SK-N-SH (cell line): ENCODE data around the gene CRACR2B. TPM values are rescaled to one million over a fixed set of nuclear protein-coding genes. Genes with fewer than 3 reads are reported as not detected.

Experiments used
- CTCF ChIA-PET: fragments of 300-600, 350-600 bp; formaldehyde crosslinking; extraction: SDS; loops from one replicate; lab custom pipeline; 2021; lab: Yijun Ruan, JAX
- POLR2A ChIA-PET: fragments of 350-600 bp; sonication (Branson Sonifier 250); formaldehyde crosslinking; extraction: SDS; loops from one replicate; lab custom pipeline; 2020; ENCODE audit warnings: antibody characterized with exemption, inconsistent platforms; lab: Yijun Ruan, JAX
- DNase-seq: peaks from one replicate; pipeline ENCODE4 v3.0.0; 2012
- H2AFZ ChIP-seq: fragments of 200-600 bp; sonication (generic); 2 replicates; pipeline ENCODE4 v1.8.1; 2016; ENCODE audit warnings: antibody characterized with exemption, mild to moderate bottlenecking, low read depth
- H3F3A ChIP-seq: fragments of 200-600 bp; sonication (generic); replicated peaks from 2 replicates; pipeline ENCODE3; 2016; ENCODE audit warnings: antibody characterized with exemption, mild to moderate bottlenecking; ENCODE audit not compliant: insufficient read depth
- H3K27ac ChIP-seq, 2 experiments: fragments of 200-500 bp in 1 of 2; fragments of 200-600 bp in 1 of 2; sonication (Bioruptor generic) in 1 of 2; sonication (generic), shearing (Covaris generic) in 1 of 2; 2 replicates each; pipeline versions ENCODE4 v1.5.1 to v1.6.1; 2014 to 2016; ENCODE audit warnings: low read depth in 2 of 2, inconsistent platforms in 1 of 2, low read length in 1 of 2, mild to moderate bottlenecking in 1 of 2, mixed read lengths in 1 of 2
- H3K27me3 ChIP-seq: fragments of 200-600 bp; sonication (generic), shearing (Covaris generic); 2 replicates; pipeline ENCODE4 v1.6.1; 2016; ENCODE audit warnings: mixed run types; ENCODE audit not compliant: insufficient read depth
- H3K36me3 ChIP-seq, 2 experiments: fragments of 200-500 bp in 1 of 2; fragments of 200-600 bp in 1 of 2; sonication (Bioruptor generic) in 1 of 2; sonication (generic) in 1 of 2; replicated peaks in 1 of 2; 2 replicates each; pipeline versions ENCODE3 to v1.5.1; 2014 to 2016; ENCODE audit warnings: low read length in 1 of 2, mild to moderate bottlenecking in 1 of 2; ENCODE audit not compliant: insufficient read depth in 2 of 2, control insufficient read depth in 1 of 2
- H3K4me1 ChIP-seq, 2 experiments: fragments of 200-500 bp in 1 of 2; fragments of 200-600 bp in 1 of 2; sonication (Bioruptor generic) in 1 of 2; sonication (generic), shearing (Covaris generic) in 1 of 2; 2 replicates each; pipeline versions ENCODE4 v1.5.1 to v1.6.1; 2014 to 2016; ENCODE audit warnings: low read depth in 1 of 2, low read length in 1 of 2, mixed run types in 1 of 2; ENCODE audit not compliant: insufficient read depth in 2 of 2, control insufficient read depth in 1 of 2
- H3K4me2 ChIP-seq: fragments of 200-600 bp; sonication (generic), shearing (Covaris generic); 2 replicates; pipeline ENCODE4 v1.6.1; 2017; ENCODE audit warnings: mixed run types
- H3K4me3 ChIP-seq, 2 experiments: fragments of 200-500 bp in 1 of 2; fragments of 200-600 bp in 1 of 2; sonication (Bioruptor generic) in 1 of 2; sonication (generic), shearing (Covaris generic) in 1 of 2; 2 replicates each; pipeline versions ENCODE4 v1.5.1 to v1.8.1; 2014 to 2016; ENCODE audit warnings: low read depth in 2 of 2, inconsistent platforms in 1 of 2, low read length in 1 of 2, mild to moderate bottlenecking in 1 of 2, mixed read lengths in 1 of 2, moderate library complexity in 1 of 2
- H3K79me2 ChIP-seq: fragments of 200-600 bp; sonication (generic); 2 replicates; pipeline ENCODE4 v1.8.1; 2017; ENCODE audit warnings: mild to moderate bottlenecking; ENCODE audit not compliant: insufficient read depth
- H3K9ac ChIP-seq: fragments of 200-600 bp; sonication (generic); 2 replicates; pipeline ENCODE4 v1.6.1; 2017; ENCODE audit warnings: mixed run types
- H3K9me2 ChIP-seq: fragments of 200-600 bp; sonication (generic); 2 replicates; pipeline ENCODE4 v1.6.1; 2017; ENCODE audit warnings: mixed run types
- H3K9me3 ChIP-seq: fragments of 200-600 bp; sonication (generic); 2 replicates; pipeline ENCODE4 v1.6.1; 2017; ENCODE audit warnings: mixed run types, mild to moderate bottlenecking, moderate library complexity
- H4K20me1 ChIP-seq: fragments of 200-600 bp; sonication (generic); 2 replicates; pipeline ENCODE4 v1.6.1; 2017; ENCODE audit warnings: mild to moderate bottlenecking, mixed run types; ENCODE audit not compliant: insufficient read depth
- CHD2 ChIP-seq: fragments of 150-350 bp; IDR thresholded peaks from 2 replicates; pipeline ENCODE4 v1.6.1; 2018; ENCODE audit warnings: low read length; ENCODE audit not compliant: partially characterized antibody
- CTCF ChIP-seq: fragments of 200-600 bp; sonication (generic); IDR thresholded peaks from 2 replicates; pipeline ENCODE4 v1.6.1; 2017; ENCODE audit warnings: antibody characterized with exemption, mild to moderate bottlenecking, moderate library complexity
- EP300 ChIP-seq, 2 experiments: IDR thresholded peaks; 2 replicates each; pipeline versions ENCODE4 v1.4.0 to v1.6.1; 2012; ENCODE audit warnings: borderline replicate concordance in 1 of 2, low read depth in 1 of 2, low read length in 1 of 2
- EZH2phosphoT487 ChIP-seq: fragments of 200-600 bp; sonication (generic); IDR thresholded peaks from 2 replicates; pipeline ENCODE4 v1.6.1; 2017; ENCODE audit warnings: low read depth, mixed run types, mild to moderate bottlenecking, antibody characterized with exemption, moderate library complexity, borderline replicate concordance
- FOXJ3 ChIP-seq: sonication (generic); formaldehyde crosslinking; IDR thresholded peaks from 2 replicates; pipeline ENCODE4 v1.5.1; 2020; ENCODE audit warnings: mild to moderate bottlenecking, missing genetic modification reagents
- GABPA ChIP-seq: IDR thresholded peaks from 2 replicates; pipeline ENCODE4 v1.4.0; 2012; ENCODE audit warnings: low read depth, mild to moderate bottlenecking
- GATA2 ChIP-seq: sonication (generic); formaldehyde crosslinking; IDR thresholded peaks from 2 replicates; pipeline ENCODE4 v1.5.0; 2020; ENCODE audit warnings: mild to moderate bottlenecking, missing genetic modification reagents
- MAX ChIP-seq: IDR thresholded peaks from 2 replicates; pipeline ENCODE4 v1.4.0; 2012; ENCODE audit warnings: low read depth
- MEF2A ChIP-seq: IDR thresholded peaks from 2 replicates; pipeline ENCODE4 v1.4.0; 2012; ENCODE audit warnings: low read depth, borderline replicate concordance
- MXI1 ChIP-seq: IDR thresholded peaks from 2 replicates; pipeline ENCODE4 v1.6.1; 2012; ENCODE audit warnings: mild to moderate bottlenecking, low read depth, low read length, improper control_type of control experiment
- NFIC ChIP-seq: IDR thresholded peaks from 2 replicates; pipeline ENCODE4 v1.4.0; 2012; ENCODE audit warnings: borderline replicate concordance
- POLR2AphosphoS5 ChIP-seq: IDR thresholded peaks from 2 replicates; pipeline ENCODE4 v1.6.1; 2012; ENCODE audit warnings: low read depth, low read length
- REST ChIP-seq: IDR thresholded peaks from 2 replicates; pipeline ENCODE4 v1.6.1; 2012; ENCODE audit warnings: mild to moderate bottlenecking, low read depth, low read length, moderate library complexity
- RXRA ChIP-seq: IDR thresholded peaks from 2 replicates; pipeline ENCODE4 v1.4.0; 2012; ENCODE audit warnings: low read depth, mild to moderate bottlenecking, borderline replicate concordance
- SMC3 ChIP-seq: IDR thresholded peaks from 2 replicates; pipeline ENCODE4 v1.6.1; 2012; ENCODE audit warnings: low read depth, low read length, improper control_type of control experiment
- WGBS: methylation state at CpG from one replicate; pipeline ENCODE4 v1.1.6; 2017; ENCODE audit warnings: low lambda C conversion rate; 5-methylcytosine and 5-hydroxymethylcytosine counted together
- polyA plus RNA-seq, 3 experiments: library from polyadenylated mRNA; depleted of rRNA; stranded (reverse); fragments of >200 nt; gene quantifications; 2 replicates each; pipeline ENCODE4 v1.2.3, GENCODE V29; 2012
- TF ChIP-seq, protein P1 (sequence below): IDR thresholded peaks from 2 replicates; pipeline ENCODE4 v1.4.0; 2012; ENCODE audit warnings: low read depth, borderline replicate concordance

The CRACR2B gene
- polyA plus RNA-seq, 1 of the 3 experiments (the other 2 are of a cell fraction): 1.1 TPM

- Histone ChIP-seq H3K4me3 (peak within 1 kb of the TSS; percentile 79 to 81), H3F3A (peaks cover 23% of the 10 kb centered on the region), H3K9me3 (no peaks in the 10 kb centered on the region), H3K36me3 (peaks cover 7 to 16% of the 10 kb centered on the region in 2 experiments), H3K9ac (peak within 1 kb of the TSS; percentile 98), H3K4me1 (peaks cover 14 to 33% of the 10 kb centered on the region in 2 experiments; a peak in 2 of 4 replicates), H3K9me2 (no peaks in the 10 kb centered on the region), H4K20me1 (peaks cover 30% of the 10 kb centered on the region), H3K79me2 (peaks cover 62% of the 10 kb centered on the region), H3K27me3 (no peaks in the 10 kb centered on the region), H3K4me2 (peak within 1 kb of the TSS; percentile 100), H2AFZ (no peak within 1 kb of the TSS), H3K27ac (peak within 1 kb of the TSS; percentile 88 to 91)
- TF ChIP-seq RXRA: no peak
- no peak for TF ChIP-seq SMC3
- peak; percentile 35 for TF ChIP-seq CHD2
- TF ChIP-seq MXI1: 0 out of 2 replicates have a peak, but pooled peaks have one; percentile 9
- TF ChIP-seq EP300 (IDR thresholded peaks at IDR 0.05; ENCODE audit: borderline replicate concordance in 1 of 2, low read depth in 1 of 2, low read length in 1 of 2): peak in 1 of 2 experiments; percentile 7; a peak in 1 of 4 replicates
- WGBS: 2% methylated on average over 10 of the region's 67 CpGs
- POLR2A ChIA-PET: interaction anchor here (0.6 to 3.0 kb wide), 4 partner anchors 10 to 92 kb away, joined by 4 to 15 read pairs (median 6); partner anchors contain the start of genes PNPLA2, RPLP2 and TSPAN4
- CTCF ChIA-PET: interaction anchor here (0.9 to 2.3 kb wide), 4 partner anchors 13 to 92 kb away, joined by 3 to 9 read pairs (median 6); partner anchors contain the start of gene PNPLA2
- DNase-seq: peak; percentile 88
These were observed 4.9 kb downstream of the CRACR2B start, which contains the start of gene CD151 for GRCh38 chr11:832529-833113. CD151 (plus strand) TSS chr11:832952; CDS start chr11:836070, 3,118 bp downstream.

DNA sequence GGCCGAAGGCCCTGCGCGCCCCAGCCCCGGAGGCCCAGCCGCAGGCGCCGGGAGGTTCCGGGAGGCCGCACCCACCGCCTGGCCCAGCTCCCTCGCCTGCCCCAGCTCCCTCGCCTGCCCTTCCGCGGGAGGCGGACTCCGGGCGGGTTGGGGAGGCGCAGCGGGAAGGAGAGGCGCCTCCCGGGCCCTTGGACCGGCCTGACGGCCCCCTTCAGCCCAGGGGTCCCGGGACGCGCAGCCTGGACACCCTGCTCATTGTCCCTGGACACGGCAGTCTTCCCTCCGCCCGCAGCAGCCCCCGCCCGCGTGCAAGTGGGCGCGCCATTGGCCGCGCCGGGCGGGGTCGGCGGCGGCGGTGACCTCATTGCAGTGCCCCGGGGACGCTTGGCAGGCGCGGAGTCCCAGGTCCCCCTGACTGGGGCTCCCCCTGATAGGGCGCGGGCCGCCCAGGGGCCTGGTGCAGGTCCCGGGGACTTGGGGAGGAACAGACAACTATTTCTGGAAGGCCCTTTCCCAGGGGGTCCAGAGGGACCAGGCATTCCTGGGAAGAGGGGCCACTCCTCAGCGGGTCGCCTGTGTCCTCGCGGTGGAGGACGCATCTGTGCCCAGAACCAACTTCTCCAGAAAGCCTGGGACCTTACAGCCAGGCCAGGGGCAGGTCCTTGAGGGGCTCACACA is 5.5 kb downstream of the CRACR2B start:
- no peak overlapping the region for H2AFZ ChIP-seq
- DNase-seq: peak; percentile 87
- POLR2A ChIA-PET: interaction anchor here (0.6 to 3.0 kb wide), 6 partner anchors 10 to 164 kb away, joined by 3 to 15 read pairs (median 4); partner anchors contain the start of genes PNPLA2, RPLP2 and TSPAN4
- no peak for TF ChIP-seq GABPA
- TF ChIP-seq, protein P1, sequence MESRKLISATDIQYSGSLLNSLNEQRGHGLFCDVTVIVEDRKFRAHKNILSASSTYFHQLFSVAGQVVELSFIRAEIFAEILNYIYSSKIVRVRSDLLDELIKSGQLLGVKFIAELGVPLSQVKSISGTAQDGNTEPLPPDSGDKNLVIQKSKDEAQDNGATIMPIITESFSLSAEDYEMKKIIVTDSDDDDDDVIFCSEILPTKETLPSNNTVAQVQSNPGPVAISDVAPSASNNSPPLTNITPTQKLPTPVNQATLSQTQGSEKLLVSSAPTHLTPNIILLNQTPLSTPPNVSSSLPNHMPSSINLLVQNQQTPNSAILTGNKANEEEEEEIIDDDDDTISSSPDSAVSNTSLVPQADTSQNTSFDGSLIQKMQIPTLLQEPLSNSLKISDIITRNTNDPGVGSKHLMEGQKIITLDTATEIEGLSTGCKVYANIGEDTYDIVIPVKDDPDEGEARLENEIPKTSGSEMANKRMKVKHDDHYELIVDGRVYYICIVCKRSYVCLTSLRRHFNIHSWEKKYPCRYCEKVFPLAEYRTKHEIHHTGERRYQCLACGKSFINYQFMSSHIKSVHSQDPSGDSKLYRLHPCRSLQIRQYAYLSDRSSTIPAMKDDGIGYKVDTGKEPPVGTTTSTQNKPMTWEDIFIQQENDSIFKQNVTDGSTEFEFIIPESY: no peak
- no peak for TF ChIP-seq FOXJ3 (CRISPR knock-in tag)
- no peak for TF ChIP-seq MEF2A
- TF ChIP-seq POLR2AphosphoS5: no peak
- no peak for TF ChIP-seq GATA2 (CRISPR knock-in tag)
- TF ChIP-seq NFIC: no peak
- TF ChIP-seq EZH2phosphoT487: no peak
- TF ChIP-seq REST: no peak
- TF ChIP-seq MAX: peak; percentile 23; the same call in 1 of the 2 replicates
- no peak for TF ChIP-seq EP300 (IDR thresholded peaks at IDR 0.05; ENCODE audit: borderline replicate concordance in 1 of 2, low read depth in 1 of 2, low read length in 1 of 2)
- TF ChIP-seq CTCF: no peak

More for the DNA sequence above, 5.5 kb downstream of the CRACR2B start:
- Histone ChIP-seq H3K9ac (peak overlapping the region; percentile 98), H4K20me1 (peaks cover 35% of the 10 kb centered on the region), H3F3A (peaks cover 27% of the 10 kb centered on the region), H3K4me3 (peak overlapping the region; percentile 69 to 79), H3K9me3 (no peaks in the 10 kb centered on the region), H3K27ac (peak overlapping the region; percentile 88 to 91), H3K27me3 (no peaks in the 10 kb centered on the region), H3K79me2 (peaks cover 67% of the 10 kb centered on the region), H3K4me2 (peak overlapping the region; percentile 92), H3K9me2 (no peaks in the 10 kb centered on the region), H3K4me1 (peaks cover 14 to 33% of the 10 kb centered on the region in 2 experiments; a peak in 2 of 4 replicates), H3K36me3 (peaks cover 7 to 21% of the 10 kb centered on the region in 2 experiments)
- WGBS: no CpG with 5 or more reads among the region's 55 CpGs
- CTCF ChIA-PET: interaction anchor here (1.3 to 2.5 kb wide), 5 partner anchors 12 to 92 kb away, joined by 3 to 11 read pairs (median 7); partner anchors contain the start of gene PNPLA2
